HG03469 (cell line): ENCODE data around the gene CPEB3.

Experiments
- ATAC-seq: cut with Tn5 transposase; IDR thresholded peaks from one replicate; pipeline ENCODE4 v1.9.1; 2021; ENCODE audit warnings: mild to moderate bottlenecking, moderate library complexity, moderate number of reproducible peaks; ENCODE audit not compliant: unreplicated experiment

CPEB3 gene

GRCh38 chr10:92268748-92269147 lies 22.1 kb downstream of the CPEB3 start:
- no peak for ATAC-seq

GRCh38 chr10:92267343-92267742 lies 23.5 kb downstream of the CPEB3 start:
- ATAC-seq = no peak

GRCh38 chr10:92265687-92266258 lies 25.1 kb downstream of the CPEB3 start:
- ATAC-seq = no peak

- ATAC-seq = no peak
These were observed 26.6 kb downstream of the CPEB3 start for GRCh38 chr10:92264249-92264648.

GRCh38 chr10:92263396-92263795 lies 27.5 kb downstream of the CPEB3 start:
- no peak for ATAC-seq

- ATAC-seq = no peak
These were observed 42.3 kb downstream of the CPEB3 start for GRCh38 chr10:92248566-92248965.

GRCh38 chr10:92244796-92245195 lies 46.1 kb downstream of the CPEB3 start:
- peak; percentile 45 for ATAC-seq

- no peak for ATAC-seq
These were observed 47.8 kb downstream of the CPEB3 start for GRCh38 chr10:92242910-92243671.

- no peak for ATAC-seq
These were observed 48.5 kb downstream of the CPEB3 start for GRCh38 chr10:92242380-92242779.

- ATAC-seq = no peak
These were observed 49.4 kb downstream of the CPEB3 start for GRCh38 chr10:92241501-92241900.

- ATAC-seq = no peak
These were observed 49.7 kb downstream of the CPEB3 start for GRCh38 chr10:92241158-92241500.

- ATAC-seq = peak; percentile 44
These were observed 50.4 kb downstream of the CPEB3 start for GRCh38 chr10:92240289-92241157.

GRCh38 chr10:92239600-92240288 lies 51.1 kb downstream of the CPEB3 start:
- ATAC-seq = no peak

- ATAC-seq = no peak
These were observed 51.7 kb downstream of the CPEB3 start for GRCh38 chr10:92239151-92239599.

- no peak for ATAC-seq
These were observed 52.2 kb downstream of the CPEB3 start for GRCh38 chr10:92238586-92239098.

GRCh38 chr10:92238054-92238585 lies 52.8 kb downstream of the CPEB3 start:
- no peak for ATAC-seq

GRCh38 chr10:92231196-92231595 lies 59.7 kb downstream of the CPEB3 start:
- ATAC-seq = no peak

- ATAC-seq = no peak
These were observed 68.1 kb downstream of the CPEB3 start for GRCh38 chr10:92222603-92223262.

- ATAC-seq = no peak
These were observed 71.3 kb downstream of the CPEB3 start for GRCh38 chr10:92219559-92219958.

- ATAC-seq = no peak
These were observed 72.3 kb downstream of the CPEB3 start for GRCh38 chr10:92218569-92218968.
